ENCODE measurements around the gene RBPMS2.

GRCh38 chr15:64810497-64811326 is 35.3 kb upstream of the RBPMS2 start:
- TF ChIP-seq POLR2A (IDR thresholded peaks at IDR 0.05; ENCODE audit: low read depth, low read length) (no peak), CTCF (IDR thresholded peaks at IDR 0.05; ENCODE audit: extremely low read depth in 1 of 2, insufficient read depth in 1 of 2, low read depth in 1 of 2, low read length in 2 of 2) (no peak), EZH2 (IDR thresholded peaks at IDR 0.05; ENCODE audit: borderline replicate concordance, low read depth, low read length, severe bottlenecking) (no peak), POLR2AphosphoS5 (IDR thresholded peaks at IDR 0.05; ENCODE audit: insufficient read depth, low read depth, low read length) (no peak), FOS (IDR thresholded peaks at IDR 0.05; ENCODE audit: borderline replicate concordance, insufficient read depth, low read length) (no peak), GATA2 (IDR thresholded peaks at IDR 0.05; ENCODE audit: insufficient read depth, insufficient read length, low read depth, low read length) (no peak), MAX (IDR thresholded peaks at IDR 0.05; ENCODE audit: insufficient read depth, insufficient read length) (no peak), JUN (IDR thresholded peaks at IDR 0.05; ENCODE audit: borderline replicate concordance, insufficient read depth, insufficient read length, low read depth) (no peak)

Measured in endothelial cell of umbilical vein (primary cell).